ENCODE results near the gene LRRC25.

DNA sequence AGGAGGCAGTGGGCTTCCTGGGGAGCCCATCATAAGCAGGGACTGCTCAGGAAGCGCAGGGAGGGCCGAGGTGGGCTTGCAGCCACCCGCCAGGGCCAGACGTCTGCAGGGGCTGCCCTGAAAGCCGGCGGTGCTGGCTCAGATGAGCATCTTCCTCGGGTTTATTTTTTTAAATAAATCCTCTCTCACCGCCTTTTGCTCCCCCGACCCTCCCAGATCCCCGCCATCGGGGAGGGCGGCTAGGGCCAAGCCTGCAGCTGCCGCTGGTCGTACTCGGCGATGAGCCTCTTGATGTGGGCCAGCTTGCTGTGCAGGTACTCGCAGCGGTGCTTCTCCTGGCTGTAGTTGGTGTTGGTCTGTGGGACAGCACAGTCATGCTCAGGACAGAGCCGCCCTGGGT, 47.1 kb upstream of the LRRC25 start:
- TF ChIP-seq, protein P1, sequence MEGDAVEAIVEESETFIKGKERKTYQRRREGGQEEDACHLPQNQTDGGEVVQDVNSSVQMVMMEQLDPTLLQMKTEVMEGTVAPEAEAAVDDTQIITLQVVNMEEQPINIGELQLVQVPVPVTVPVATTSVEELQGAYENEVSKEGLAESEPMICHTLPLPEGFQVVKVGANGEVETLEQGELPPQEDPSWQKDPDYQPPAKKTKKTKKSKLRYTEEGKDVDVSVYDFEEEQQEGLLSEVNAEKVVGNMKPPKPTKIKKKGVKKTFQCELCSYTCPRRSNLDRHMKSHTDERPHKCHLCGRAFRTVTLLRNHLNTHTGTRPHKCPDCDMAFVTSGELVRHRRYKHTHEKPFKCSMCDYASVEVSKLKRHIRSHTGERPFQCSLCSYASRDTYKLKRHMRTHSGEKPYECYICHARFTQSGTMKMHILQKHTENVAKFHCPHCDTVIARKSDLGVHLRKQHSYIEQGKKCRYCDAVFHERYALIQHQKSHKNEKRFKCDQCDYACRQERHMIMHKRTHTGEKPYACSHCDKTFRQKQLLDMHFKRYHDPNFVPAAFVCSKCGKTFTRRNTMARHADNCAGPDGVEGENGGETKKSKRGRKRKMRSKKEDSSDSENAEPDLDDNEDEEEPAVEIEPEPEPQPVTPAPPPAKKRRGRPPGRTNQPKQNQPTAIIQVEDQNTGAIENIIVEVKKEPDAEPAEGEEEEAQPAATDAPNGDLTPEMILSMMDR (conservative IDR thresholded peaks at IDR 0.05 in 1 of 2, IDR thresholded peaks at IDR 0.05 in 1 of 2; ENCODE audit: low read depth in 1 of 2, low read length in 2 of 2): no peak
- TF ChIP-seq EZH2 (IDR thresholded peaks at IDR 0.05; ENCODE audit: low read length, missing control alignments): no peak
